Testis (tissue), 3 donors: ENCODE measurements around the gene MAST4. TPM values are rescaled to one million over a fixed set of nuclear protein-coding genes. Genes with fewer than 3 reads are reported as not detected.

Experiments used
- DNase-seq: peaks from one replicate; pipeline ENCODE4 v3.0.0-alpha.2; 2019
- H3K27ac ChIP-seq, 2 donors: fragments of 200-600 bp; sonication (generic); one replicate each; pipeline ENCODE4 v1.5.1; 2019
- H3K27me3 ChIP-seq: fragments of 200-600 bp; sonication (generic); one replicate; pipeline ENCODE4 v1.5.1; 2019
- H3K36me3 ChIP-seq: fragments of 200-600 bp; sonication (generic); one replicate; pipeline ENCODE4 v1.5.1; 2017; ENCODE audit warnings: low read depth; ENCODE audit errors: missing control alignments
- H3K4me1 ChIP-seq: fragments of 200-600 bp; sonication (generic); one replicate; pipeline ENCODE4 v1.5.1; 2019
- H3K4me3 ChIP-seq, 2 donors: fragments of 200-600 bp; sonication (generic); one replicate each; pipeline ENCODE4 v1.5.1; 2017 to 2019
- H3K9me3 ChIP-seq: fragments of 200-600 bp; sonication (generic); one replicate; pipeline ENCODE4 v1.5.1; 2017
- POLR2A ChIP-seq: fragments of 450-650 bp; IDR thresholded peaks from one replicate; pipeline ENCODE4 v1.6.1; 2017; ENCODE audit warnings: antibody characterized with exemption, mild to moderate bottlenecking, moderate library complexity
- WGBS, 2 donors: methylation state at CpG; one replicate each; pipeline ENCODE4 v1.1.5; 2018; 5-methylcytosine and 5-hydroxymethylcytosine counted together
- intact Hi-C: fragments of 100-400 bp; cut with DNase I; formaldehyde crosslinking; loops from one replicate; pipeline ENCODE4 v1.15.1; 2023; ENCODE audit warnings: low total_unique reads
- polyA plus RNA-seq: library from polyadenylated mRNA; stranded (reverse); fragments of 350-450 nt; fragmentation: Illumina TruSeq; extraction: RNeasy Lipid Tissue Mini Kit (QIAGEN cat#74804); gene quantifications from one replicate; pipeline ENCODE4 v1.2.3, GENCODE V29; 2014; ENCODE audit warnings: low read depth, low replicate concordance; ENCODE audit not compliant: insufficient read depth
- total RNA-seq, 2 donors: library from RNA; depleted of rRNA; stranded (reverse); fragments of >200 nt; gene quantifications; one replicate each; pipeline ENCODE4 v1.2.3, GENCODE V29; 2016
- TF ChIP-seq, protein P1 (sequence below), 3 experiments: fragments of 450-650 bp in 2 of 3; fragments of 200-600 bp in 1 of 3; sonication (generic) in 1 of 3; IDR thresholded peaks; one replicate each; pipeline ENCODE4 v1.5.1; 2016 to 2019; ENCODE audit warnings: antibody characterized with exemption in 3 of 3, mild to moderate bottlenecking in 2 of 3, moderate library complexity in 1 of 3

The MAST4 gene
- total and polyA plus RNA-seq, 3 donors from 2014 or later, result 27.2 to 56.4 (median 51.4) TPM

GRCh38 chr5:67021031-67021430 lies 424.8 kb downstream of the MAST4 start:
- no peak for DNase-seq
- Histone ChIP-seq H3K27ac (no peak overlapping the region), H3K36me3 (no peaks in the 10 kb centered on the region), H3K4me3 (no peak overlapping the region), H3K9me3 (no peaks in the 10 kb centered on the region), H3K4me1 (no peaks in the 10 kb centered on the region), H3K27me3 (no peaks in the 10 kb centered on the region)
- TF ChIP-seq, protein P1, sequence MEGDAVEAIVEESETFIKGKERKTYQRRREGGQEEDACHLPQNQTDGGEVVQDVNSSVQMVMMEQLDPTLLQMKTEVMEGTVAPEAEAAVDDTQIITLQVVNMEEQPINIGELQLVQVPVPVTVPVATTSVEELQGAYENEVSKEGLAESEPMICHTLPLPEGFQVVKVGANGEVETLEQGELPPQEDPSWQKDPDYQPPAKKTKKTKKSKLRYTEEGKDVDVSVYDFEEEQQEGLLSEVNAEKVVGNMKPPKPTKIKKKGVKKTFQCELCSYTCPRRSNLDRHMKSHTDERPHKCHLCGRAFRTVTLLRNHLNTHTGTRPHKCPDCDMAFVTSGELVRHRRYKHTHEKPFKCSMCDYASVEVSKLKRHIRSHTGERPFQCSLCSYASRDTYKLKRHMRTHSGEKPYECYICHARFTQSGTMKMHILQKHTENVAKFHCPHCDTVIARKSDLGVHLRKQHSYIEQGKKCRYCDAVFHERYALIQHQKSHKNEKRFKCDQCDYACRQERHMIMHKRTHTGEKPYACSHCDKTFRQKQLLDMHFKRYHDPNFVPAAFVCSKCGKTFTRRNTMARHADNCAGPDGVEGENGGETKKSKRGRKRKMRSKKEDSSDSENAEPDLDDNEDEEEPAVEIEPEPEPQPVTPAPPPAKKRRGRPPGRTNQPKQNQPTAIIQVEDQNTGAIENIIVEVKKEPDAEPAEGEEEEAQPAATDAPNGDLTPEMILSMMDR (IDR thresholded peaks at IDR 0.05), result no peak
- TF ChIP-seq POLR2A, result no peak
- 84 to 95% methylated on average over 1 of the region's 1 CpG for WGBS, 2 donors
- intact Hi-C loops, result no loop called here

DNA sequence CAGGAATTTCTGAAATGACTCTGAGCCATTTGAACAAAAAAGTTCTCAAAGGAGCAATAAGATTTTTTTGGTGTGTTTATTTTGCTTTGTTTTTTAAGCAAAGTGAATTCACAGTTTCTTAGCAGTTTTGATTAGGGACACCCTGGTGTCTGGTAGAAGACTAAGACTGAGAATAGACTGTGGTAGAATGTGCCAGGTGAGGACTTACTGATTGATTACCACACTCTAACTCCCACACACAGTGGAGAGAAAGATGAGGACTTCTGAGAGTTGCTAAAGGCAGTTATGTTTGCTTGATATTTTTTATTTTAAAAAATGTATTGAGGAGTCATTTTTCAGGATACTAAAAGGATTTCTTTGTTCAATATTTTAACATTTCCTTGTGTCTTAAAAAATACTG lies 425.3 kb downstream of the MAST4 start:
- Histone ChIP-seq H3K4me1 (no peaks in the 10 kb centered on the region), H3K36me3 (no peaks in the 10 kb centered on the region), H3K4me3 (no peak overlapping the region), H3K27me3 (no peaks in the 10 kb centered on the region), H3K27ac (no peak overlapping the region), H3K9me3 (no peaks in the 10 kb centered on the region)
- intact Hi-C loops, result no loop called here
- no peak for DNase-seq
- no peak for TF ChIP-seq POLR2A
- TF ChIP-seq, protein P1 (IDR thresholded peaks at IDR 0.05), result no peak

- no peak overlapping the region for H3K4me3 ChIP-seq
- intact Hi-C loops, result no loop called here
- no peak overlapping the region for H3K27ac ChIP-seq
- 84 to 87% methylated on average over 3 of the region's 3 CpGs for WGBS, 2 donors
- H3K9me3 ChIP-seq, result no peaks in the 10 kb centered on the region
- DNase-seq, result no peak
- TF ChIP-seq POLR2A, result no peak
- TF ChIP-seq, protein P1 (IDR thresholded peaks at IDR 0.05), result no peak
- H3K27me3 ChIP-seq, result no peaks in the 10 kb centered on the region
- H3K4me1 ChIP-seq, result no peaks in the 10 kb centered on the region
- no peaks in the 10 kb centered on the region for H3K36me3 ChIP-seq
Observed at GRCh38 chr5:67021962-67022361, 425.8 kb downstream of the MAST4 start.

DNA sequence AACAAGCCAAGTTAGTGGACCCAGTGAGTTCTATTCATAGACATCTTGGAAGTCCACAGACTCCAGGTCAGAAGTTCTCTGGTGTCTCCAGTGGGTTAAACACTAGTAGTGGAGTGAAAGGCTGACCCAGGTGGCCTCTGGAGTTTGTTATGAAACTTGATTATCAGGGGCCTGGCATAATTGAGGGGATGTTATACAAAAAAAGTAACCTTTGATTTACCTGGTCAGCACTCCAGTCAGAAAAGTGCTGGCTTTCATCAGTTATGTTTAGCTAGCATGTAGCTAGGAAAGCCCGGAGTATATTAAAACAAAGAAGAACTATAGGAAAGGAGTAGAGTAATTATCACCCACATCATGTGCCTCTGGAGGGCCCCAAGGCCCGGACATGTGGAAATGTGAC lies 429.3 kb downstream of the MAST4 start:
- no peaks in the 10 kb centered on the region for H3K27me3 ChIP-seq

GRCh38 chr5:67026278-67026677 lies 430.1 kb downstream of the MAST4 start:
- H3K4me3 ChIP-seq, result no peak overlapping the region
- DNase-seq, result no peak
- H3K27ac ChIP-seq, result no peak overlapping the region
- H3K27me3 ChIP-seq, result no peaks in the 10 kb centered on the region
- no peak for TF ChIP-seq POLR2A
- TF ChIP-seq, protein P1 (IDR thresholded peaks at IDR 0.05), result no peak
- H3K9me3 ChIP-seq, result no peaks in the 10 kb centered on the region
- H3K36me3 ChIP-seq, result no peaks in the 10 kb centered on the region
- peaks cover 11% of the 10 kb centered on the region for H3K4me1 ChIP-seq
- intact Hi-C loops, result no loop called here
- 89 to 93% methylated on average over 1 of the region's 1 CpG for WGBS, 2 donors

More for the DNA sequence above, 429.3 kb downstream of the MAST4 start:
- intact Hi-C loops, result no loop called here
- no peaks in the 10 kb centered on the region for H3K36me3 ChIP-seq
- no peak for TF ChIP-seq POLR2A
- TF ChIP-seq, protein P1 (IDR thresholded peaks at IDR 0.05), result no peak
- H3K27ac ChIP-seq, result no peak overlapping the region
- no peaks in the 10 kb centered on the region for H3K9me3 ChIP-seq
- DNase-seq, result no peak
- H3K4me3 ChIP-seq, result no peak overlapping the region
- WGBS, 2 donors, result 74 to 91% methylated on average over 2 of the region's 2 CpGs
- H3K4me1 ChIP-seq, result peaks cover 3% of the 10 kb centered on the region
